KOPT-K1 (cell line): ENCODE results near the gene BRCA2.

ENCODE experiments used
- H3K27ac ChIP-seq: fragments of 200-600 bp; sonication (generic); 2 replicates; pipeline ENCODE4 v1.5.1; 2016; ENCODE audit warnings: antibody characterized with exemption, mild to moderate bottlenecking, low read depth, low read length; ENCODE audit not compliant: poor library complexity, severe bottlenecking
- H3K36me3 ChIP-seq: fragments of 200-600 bp; sonication (generic); 2 replicates; pipeline ENCODE4 v1.5.1; 2017; ENCODE audit warnings: antibody characterized with exemption, mild to moderate bottlenecking, low read length, moderate library complexity; ENCODE audit not compliant: insufficient read depth
- H3K9me3 ChIP-seq: fragments of 200-600 bp; sonication (generic); 2 replicates; pipeline ENCODE4 v1.5.1; 2017; ENCODE audit warnings: antibody characterized with exemption, low read length, mild to moderate bottlenecking; ENCODE audit not compliant: insufficient read depth, poor library complexity, severe bottlenecking

The BRCA2 gene

DNA sequence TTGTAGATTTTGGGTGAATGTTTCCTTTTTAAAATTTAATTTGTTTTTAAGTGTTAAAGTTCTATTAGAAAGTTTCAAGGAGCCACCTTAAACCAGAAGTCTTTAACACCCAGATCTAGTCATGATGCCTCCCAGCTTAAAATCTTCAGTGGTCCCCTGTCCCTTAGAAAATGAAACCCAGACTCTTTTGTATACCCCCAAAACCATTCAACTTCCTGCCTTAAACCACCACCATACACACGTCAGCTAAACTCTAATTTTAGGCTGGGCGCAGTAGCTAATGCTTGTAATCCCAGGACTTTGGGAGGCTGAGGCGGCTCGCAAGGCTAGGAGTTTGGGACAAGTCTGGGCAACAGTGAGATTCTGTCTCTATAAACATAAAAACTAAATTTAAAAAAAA, 74.7 kb downstream of the BRCA2 start:
- H3K36me3 ChIP-seq: peaks cover 78% of the 10 kb centered on the region
- peak overlapping the region; percentile 25 for H3K27ac ChIP-seq
- no peaks in the 10 kb centered on the region for H3K9me3 ChIP-seq

DNA sequence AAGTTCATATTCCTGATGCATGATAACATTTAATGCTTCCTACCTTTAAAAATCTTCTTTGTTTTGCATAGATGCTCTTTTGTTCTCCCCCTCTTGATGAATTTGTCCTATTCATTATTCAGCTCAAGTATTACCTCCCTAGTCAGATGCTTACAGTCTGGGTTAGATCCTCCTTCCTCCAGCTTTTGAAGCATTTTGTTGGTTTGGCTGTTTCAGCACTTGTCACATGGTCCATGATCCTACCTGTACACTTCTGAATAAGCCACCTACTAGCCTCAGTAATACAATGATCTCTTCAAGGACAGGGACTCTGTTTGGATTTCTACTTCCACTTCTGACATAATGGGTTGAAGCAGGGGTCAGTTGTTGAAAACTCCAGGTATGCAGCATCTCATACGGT, 75.2 kb downstream of the BRCA2 start:
- H3K36me3 ChIP-seq: peaks cover 78% of the 10 kb centered on the region
- no peaks in the 10 kb centered on the region for H3K9me3 ChIP-seq
- peak overlapping the region; percentile 25 for H3K27ac ChIP-seq

DNA sequence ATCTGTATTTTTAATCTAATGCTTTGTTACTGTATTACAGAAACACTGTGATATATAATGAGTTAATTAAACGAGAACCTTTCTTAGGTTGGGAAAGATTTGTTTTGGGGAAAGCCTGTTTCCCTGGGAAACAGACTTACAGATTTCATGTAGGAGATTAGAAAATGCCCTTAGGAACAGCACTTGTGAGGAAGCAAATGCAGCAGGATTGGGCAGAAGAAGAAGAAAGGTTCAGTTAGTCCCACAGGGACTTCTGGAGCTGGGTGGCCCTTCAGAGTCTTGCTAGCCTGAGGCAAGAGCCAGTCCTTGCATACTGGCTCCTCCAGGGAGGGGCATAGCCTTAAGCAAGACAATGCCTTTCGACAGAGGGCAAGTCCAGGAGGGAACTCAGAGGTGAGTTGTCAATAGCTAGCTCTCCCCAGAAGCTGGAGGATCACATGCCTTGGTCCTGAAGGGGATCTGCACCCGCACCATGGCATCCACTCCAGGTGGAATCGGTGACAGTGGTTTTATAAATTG, 75.9 kb downstream of the BRCA2 start:
- peak overlapping the region; percentile 37 for H3K27ac ChIP-seq
- no peaks in the 10 kb centered on the region for H3K9me3 ChIP-seq

DNA sequence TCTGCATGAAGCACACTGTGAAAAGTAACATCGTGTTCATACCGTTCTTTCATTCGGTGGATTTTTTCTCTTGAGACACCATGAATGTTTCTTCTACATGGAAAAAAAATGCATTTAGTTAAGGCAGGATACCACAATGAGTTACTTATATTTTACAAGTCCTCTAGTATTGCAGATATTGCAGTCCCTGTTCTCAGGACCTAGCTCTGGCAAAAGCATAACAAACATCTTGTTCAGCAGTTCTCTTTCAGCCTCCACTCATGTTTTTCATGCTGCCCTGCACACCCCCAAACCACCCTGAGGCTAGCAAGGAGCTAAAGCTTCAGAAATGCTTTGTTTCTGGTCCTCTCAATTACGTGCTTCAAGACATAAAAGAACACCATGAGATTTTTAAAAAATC, 87.8 kb downstream of the BRCA2 start:
- peaks cover 79% of the 10 kb centered on the region for H3K36me3 ChIP-seq

More for the DNA sequence above, 75.9 kb downstream of the BRCA2 start:
- peaks cover 77% of the 10 kb centered on the region for H3K36me3 ChIP-seq

DNA sequence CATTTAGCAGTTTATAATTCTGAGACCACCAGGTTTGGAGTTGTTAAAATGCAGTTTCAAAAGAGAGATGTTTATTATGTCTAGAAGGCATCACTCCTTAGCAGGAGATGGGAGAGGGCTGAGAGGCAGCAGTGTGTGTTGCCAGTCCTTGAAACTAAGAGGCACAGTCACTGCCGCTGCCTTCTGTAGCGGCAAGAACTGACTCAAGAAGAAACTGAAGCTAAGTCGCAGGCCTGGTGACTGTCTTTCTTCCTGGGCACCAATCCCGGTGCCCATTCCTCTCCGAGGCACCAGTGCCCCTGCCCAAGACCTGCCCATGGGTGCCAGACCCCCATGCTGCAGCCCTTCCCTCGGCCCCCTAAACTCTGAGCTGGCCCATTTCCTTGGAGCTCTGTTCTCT, 92.5 kb downstream of the BRCA2 start:
- Histone ChIP-seq H3K9me3 (no peaks in the 10 kb centered on the region), H3K36me3 (peaks cover 32% of the 10 kb centered on the region), H3K27ac (no peak overlapping the region)

More for the DNA sequence above, 87.8 kb downstream of the BRCA2 start:
- H3K9me3 ChIP-seq: no peaks in the 10 kb centered on the region
- no peak overlapping the region for H3K27ac ChIP-seq

DNA sequence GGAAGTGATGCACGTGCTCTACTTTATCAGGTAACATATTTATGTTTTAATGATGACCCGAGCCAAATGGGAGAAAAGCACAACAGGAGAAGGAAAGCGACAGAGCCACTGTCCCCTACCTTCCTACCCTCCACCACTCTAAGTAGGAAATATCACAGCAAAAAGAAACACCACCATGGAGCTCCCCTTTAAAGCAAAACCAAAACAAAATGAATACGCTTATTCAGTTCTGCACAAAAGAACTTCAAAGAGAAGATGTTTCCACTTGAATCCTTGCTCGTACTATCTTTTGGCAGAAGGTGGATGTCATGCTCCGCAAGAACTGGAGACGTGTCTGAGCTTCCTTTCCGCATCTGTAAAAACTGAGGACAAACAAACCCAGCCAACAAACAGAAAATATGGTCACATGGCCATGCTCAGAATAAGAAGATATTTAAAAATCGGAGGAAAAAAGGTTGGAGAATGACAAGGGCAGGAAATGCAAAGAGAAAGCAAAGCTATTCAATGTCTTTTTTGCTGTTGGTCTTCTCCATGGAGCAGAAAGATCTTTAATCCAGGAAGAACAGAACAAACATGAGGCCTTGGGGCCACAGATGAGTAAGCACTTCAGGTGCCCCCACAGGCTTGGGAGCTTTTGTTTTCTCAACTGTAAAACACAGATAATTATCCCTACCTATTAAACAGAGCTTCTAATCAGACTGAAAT, 93.1 kb downstream of the BRCA2 start:
- no peak overlapping the region for H3K27ac ChIP-seq
- H3K36me3 ChIP-seq: peaks cover 26% of the 10 kb centered on the region

DNA sequence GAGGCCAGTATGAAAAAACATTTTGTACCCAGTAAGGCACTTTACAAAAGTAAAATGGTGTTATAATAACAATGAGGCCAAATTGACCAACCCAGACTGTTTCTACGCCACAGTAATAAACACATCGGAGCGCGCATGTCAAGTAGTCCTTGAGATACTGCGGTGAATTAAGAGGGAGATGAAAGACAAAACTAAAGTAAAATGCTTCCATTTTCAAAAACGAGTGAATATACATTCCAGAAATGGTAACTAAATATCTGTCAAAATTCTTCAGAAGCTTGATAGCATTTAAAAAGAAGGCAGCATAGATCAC, 93.6 kb downstream of the BRCA2 start:
- H3K27ac ChIP-seq: no peak overlapping the region
- H3K36me3 ChIP-seq: peaks cover 21% of the 10 kb centered on the region
- H3K9me3 ChIP-seq: no peaks in the 10 kb centered on the region

More for the DNA sequence above, 93.1 kb downstream of the BRCA2 start:
- no peaks in the 10 kb centered on the region for H3K9me3 ChIP-seq

DNA sequence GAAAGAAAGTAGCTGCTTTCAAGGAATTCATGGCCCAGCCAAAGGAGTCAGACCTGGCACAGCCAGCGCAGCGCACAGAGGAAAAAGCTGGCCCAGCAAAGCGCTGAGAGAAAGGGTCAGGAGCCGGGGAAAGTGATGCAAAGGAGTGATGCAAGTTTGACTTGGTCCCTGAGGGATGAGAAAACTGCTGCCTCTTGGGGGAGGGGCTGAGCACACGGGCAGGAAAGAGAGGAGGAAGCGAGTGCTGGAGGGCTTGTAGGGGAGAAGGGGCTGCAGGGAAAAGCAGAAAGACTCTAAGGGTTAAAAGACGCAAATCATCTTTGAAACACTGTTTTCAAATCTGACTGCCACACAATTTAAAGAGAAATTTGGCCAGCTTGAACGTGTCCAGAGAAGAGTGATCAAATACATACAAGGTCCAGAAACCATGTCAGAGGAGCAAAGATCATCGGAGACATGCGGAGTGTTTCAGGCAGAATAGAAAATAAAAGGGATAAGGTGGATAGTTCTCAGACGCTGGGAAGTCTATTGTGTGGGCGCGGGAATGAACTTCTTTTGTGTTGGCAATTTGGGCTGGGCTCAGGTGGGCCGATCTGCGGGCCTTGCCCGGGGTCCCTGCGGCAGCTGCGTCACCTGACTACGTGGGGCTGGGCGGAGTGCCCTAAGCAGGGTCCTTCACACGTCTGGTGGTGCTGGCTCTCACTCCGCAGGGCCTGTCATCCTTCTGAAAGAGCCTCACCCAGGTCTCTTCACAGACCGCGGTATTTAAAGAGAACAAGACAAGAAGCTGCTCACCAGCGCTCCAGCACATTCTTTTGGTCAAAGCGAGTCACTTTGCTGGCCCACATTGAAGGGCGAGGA, 94.5 kb downstream of the BRCA2 start:
- no peak overlapping the region for H3K27ac ChIP-seq

DNA sequence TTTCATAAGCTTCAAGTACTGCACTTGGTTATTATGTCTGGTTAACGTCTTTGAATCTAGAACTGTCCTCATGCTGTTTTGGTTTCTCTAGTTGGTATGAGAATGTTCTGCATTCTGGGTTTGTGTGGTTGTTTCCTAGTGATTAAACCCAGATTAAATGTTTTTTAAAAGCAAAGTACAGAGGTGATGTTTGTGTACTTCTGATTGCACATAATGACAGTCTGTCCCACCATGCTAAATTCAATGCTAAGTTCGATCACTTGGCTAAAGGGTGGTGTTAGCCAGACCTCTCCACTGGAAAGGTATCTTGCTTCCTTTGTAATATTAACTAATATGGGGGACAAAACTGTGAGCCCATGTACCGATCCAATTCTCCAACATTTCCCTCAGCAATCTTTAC, 98.0 kb downstream of the BRCA2 start:
- Histone ChIP-seq H3K36me3 (peaks cover 3% of the 10 kb centered on the region; the same call in 1 of the 2 replicates), H3K27ac (no peak overlapping the region), H3K9me3 (peaks cover 5% of the 10 kb centered on the region)

More for the DNA sequence above, 94.5 kb downstream of the BRCA2 start:
- H3K36me3 ChIP-seq: peaks cover 14% of the 10 kb centered on the region
- no peaks in the 10 kb centered on the region for H3K9me3 ChIP-seq

DNA sequence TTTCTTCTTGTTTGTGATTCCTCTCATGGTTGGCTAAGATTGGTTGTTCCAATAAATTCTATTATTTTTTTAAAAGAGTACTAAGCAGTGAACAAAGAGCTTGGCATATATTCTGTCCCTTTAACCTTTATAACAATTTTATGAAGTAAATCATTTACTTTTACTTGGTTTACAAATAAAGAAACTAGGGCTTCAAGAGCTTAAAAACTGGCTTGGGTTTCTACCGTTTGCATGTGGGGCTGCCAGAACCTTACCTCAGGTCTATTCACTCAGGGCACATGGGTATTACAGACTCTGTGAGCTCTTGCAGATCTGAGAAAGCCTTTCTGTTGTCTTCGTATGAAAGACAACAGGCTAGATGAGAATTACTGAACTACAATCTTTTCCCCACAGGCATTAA, 99.3 kb downstream of the BRCA2 start:
- peaks cover 17% of the 10 kb centered on the region for H3K9me3 ChIP-seq
- peaks cover 12% of the 10 kb centered on the region; the same call in 1 of the 2 replicates for H3K36me3 ChIP-seq
- H3K27ac ChIP-seq: no peak overlapping the region

DNA sequence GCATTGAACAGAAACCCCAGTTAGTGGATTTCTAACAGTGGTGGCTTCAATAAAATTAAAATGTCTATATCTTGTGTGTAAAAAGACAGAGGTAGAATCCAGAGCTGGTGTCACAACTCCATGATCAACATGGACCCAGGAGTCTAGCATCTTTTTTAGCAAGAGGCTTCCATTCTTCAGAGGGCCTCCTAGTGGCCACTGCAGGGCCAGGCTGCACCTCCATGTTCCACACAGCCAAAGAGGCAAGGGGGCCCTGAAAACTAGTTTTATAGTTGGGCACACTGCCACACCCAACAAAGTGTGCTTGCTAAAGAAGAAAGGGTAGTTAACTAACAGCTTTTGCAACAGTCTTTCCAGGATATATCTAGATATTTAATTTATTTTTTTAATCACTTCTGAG, 99.7 kb downstream of the BRCA2 start:
- no peak overlapping the region for H3K27ac ChIP-seq
- H3K36me3 ChIP-seq: peaks cover 16% of the 10 kb centered on the region
- peaks cover 22% of the 10 kb centered on the region for H3K9me3 ChIP-seq

DNA sequence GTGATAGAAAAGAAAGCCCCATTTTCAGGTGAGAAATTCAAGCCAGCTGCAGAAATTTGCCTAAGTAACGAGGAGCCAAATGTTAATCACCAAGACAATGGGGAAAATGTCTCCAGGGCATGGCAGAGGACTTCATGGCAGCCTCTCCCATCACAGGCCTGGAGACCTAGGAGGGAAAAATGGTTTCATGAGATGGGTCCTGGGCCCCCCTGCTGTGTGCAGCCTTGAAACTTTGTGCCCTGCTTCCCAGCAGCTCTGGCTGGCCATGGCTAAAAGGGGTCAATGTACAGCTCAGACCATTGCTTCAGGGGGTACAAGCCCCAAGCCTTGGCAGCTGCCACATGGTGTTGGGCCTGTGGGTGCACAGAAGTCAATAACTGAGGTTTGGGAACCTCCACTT, 102.7 kb downstream of the BRCA2 start:
- Histone ChIP-seq H3K36me3 (peaks cover 42% of the 10 kb centered on the region), H3K9me3 (peaks cover 36% of the 10 kb centered on the region), H3K27ac (no peak overlapping the region)

DNA sequence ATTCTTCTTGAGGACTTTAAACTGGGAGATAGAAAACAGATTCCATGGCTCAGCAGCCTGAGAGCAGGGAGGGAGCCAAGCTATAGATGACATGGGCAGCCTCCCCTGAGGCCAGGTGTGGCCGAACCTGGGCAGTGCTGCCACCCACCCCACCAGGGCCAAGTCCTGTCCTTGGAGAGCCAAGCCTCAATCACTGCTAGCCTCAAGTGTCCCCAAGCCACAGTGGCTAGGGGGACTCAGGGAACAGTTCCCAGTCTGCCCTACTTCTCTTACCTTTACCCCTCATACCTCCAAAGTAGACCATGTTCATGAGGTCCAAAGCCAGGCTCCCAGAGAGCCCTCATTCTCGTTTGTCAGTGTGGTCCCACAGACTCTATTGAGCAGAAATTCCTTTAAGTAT, 104.6 kb downstream of the BRCA2 start:
- Histone ChIP-seq H3K36me3 (peaks cover 53% of the 10 kb centered on the region), H3K9me3 (peaks cover 36% of the 10 kb centered on the region), H3K27ac (no peak overlapping the region)

DNA sequence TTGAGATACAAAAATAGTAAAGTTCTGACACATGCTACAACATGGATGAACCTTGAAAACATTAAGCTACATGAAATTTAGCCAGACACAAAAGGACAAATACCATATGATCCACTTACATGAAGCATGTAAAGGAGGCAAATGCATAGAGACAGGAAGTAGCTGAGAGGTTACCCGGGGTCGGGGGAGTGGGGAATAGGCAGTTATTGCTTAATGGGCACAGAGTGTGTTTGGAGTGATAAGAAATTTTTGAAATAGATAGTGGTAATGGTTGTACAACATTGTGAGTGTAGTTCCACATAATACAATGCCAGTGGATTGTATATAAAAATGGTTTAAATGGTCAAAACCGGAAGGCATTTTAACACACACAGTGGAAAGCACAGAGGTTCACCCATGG, 108.3 kb downstream of the BRCA2 start:
- peak overlapping the region; percentile 0 for H3K27ac ChIP-seq
- peaks cover 51% of the 10 kb centered on the region for H3K36me3 ChIP-seq
- peaks cover 28% of the 10 kb centered on the region for H3K9me3 ChIP-seq

DNA sequence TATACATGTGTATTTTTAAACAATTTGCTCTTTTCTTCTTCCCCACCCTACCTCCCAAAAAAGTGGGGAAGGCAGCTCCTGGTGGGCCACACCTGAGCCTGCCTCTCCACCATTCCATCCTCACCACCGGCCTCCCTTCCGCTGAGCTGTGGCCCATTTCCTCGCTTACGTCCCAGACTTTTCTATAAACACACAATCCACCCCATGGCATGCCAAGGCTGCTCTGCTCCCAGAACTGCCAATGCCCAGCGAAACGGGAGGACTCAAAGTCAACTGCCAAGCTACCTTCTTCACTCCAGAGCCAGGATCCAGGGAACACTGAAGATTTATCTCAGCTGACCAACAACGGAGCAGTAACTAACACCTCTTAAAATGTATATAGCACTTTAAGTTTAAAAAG, 109.8 kb downstream of the BRCA2 start:
- peaks cover 13% of the 10 kb centered on the region for H3K9me3 ChIP-seq
- peak overlapping the region; percentile 96 for H3K27ac ChIP-seq
- H3K36me3 ChIP-seq: peaks cover 39% of the 10 kb centered on the region
